ENCODE results near the gene ESRP2.

GRCh38 chr16:68183046-68183445 lies 52.9 kb downstream of the ESRP2 start:
- TF ChIP-seq POLR2AphosphoS5 (IDR thresholded peaks at IDR 0.05; ENCODE audit: low read depth, low read length) = no peak
- TF ChIP-seq TAF1 (IDR thresholded peaks at IDR 0.05; ENCODE audit: borderline replicate concordance, insufficient read depth, low read length) = no peak
- TF ChIP-seq, protein P1, sequence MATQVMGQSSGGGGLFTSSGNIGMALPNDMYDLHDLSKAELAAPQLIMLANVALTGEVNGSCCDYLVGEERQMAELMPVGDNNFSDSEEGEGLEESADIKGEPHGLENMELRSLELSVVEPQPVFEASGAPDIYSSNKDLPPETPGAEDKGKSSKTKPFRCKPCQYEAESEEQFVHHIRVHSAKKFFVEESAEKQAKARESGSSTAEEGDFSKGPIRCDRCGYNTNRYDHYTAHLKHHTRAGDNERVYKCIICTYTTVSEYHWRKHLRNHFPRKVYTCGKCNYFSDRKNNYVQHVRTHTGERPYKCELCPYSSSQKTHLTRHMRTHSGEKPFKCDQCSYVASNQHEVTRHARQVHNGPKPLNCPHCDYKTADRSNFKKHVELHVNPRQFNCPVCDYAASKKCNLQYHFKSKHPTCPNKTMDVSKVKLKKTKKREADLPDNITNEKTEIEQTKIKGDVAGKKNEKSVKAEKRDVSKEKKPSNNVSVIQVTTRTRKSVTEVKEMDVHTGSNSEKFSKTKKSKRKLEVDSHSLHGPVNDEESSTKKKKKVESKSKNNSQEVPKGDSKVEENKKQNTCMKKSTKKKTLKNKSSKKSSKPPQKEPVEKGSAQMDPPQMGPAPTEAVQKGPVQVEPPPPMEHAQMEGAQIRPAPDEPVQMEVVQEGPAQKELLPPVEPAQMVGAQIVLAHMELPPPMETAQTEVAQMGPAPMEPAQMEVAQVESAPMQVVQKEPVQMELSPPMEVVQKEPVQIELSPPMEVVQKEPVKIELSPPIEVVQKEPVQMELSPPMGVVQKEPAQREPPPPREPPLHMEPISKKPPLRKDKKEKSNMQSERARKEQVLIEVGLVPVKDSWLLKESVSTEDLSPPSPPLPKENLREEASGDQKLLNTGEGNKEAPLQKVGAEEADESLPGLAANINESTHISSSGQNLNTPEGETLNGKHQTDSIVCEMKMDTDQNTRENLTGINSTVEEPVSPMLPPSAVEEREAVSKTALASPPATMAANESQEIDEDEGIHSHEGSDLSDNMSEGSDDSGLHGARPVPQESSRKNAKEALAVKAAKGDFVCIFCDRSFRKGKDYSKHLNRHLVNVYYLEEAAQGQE (IDR thresholded peaks at IDR 0.05; ENCODE audit: insufficient read depth in 1 of 2, low read depth in 2 of 2, low read length in 2 of 2) = no peak
- no peak for TF ChIP-seq SIN3A (IDR thresholded peaks at IDR 0.05; ENCODE audit: borderline replicate concordance, insufficient read depth, low read length)
- no peak for TF ChIP-seq FOXP2 (optimal IDR thresholded peaks at IDR 0.05; ENCODE audit: borderline replicate concordance, extremely low read depth, extremely low read length, insufficient read depth)

Data from PFSK-1 (cell line).